Measurements from ENCODE around the gene DBT.
"Not testable (repeated sequence)": the region's sequence is repeated elsewhere in the genome, so short reads cannot be mapped to it uniquely, and the experiment has no call there.

- TF ChIP-seq ZNF580 (tag by site-specific recombination; IDR thresholded peaks at IDR 0.05); ZNF560 (tag by site-specific recombination; IDR thresholded peaks at IDR 0.05; ENCODE audit: borderline replicate concordance); ZNF664 (tag by site-specific recombination; IDR thresholded peaks at IDR 0.05); ZNF639 (tag by site-specific recombination; IDR thresholded peaks at IDR 0.05); PRDM1 (tag by site-specific recombination; IDR thresholded peaks at IDR 0.05); CTCF (tag by site-specific recombination; IDR thresholded peaks at IDR 0.05); ZNF302 (tag by site-specific recombination; IDR thresholded peaks at IDR 0.05; ENCODE audit: low read depth): not testable (repeated sequence)
These were observed 14.4 kb upstream of the DBT start for GRCh38 chr1:100264081-100264480.
